Caco-2 (cell line): ENCODE data around the gene KIAA0930. TPM values are rescaled to one million over a fixed set of nuclear protein-coding genes. Genes with fewer than 3 reads are reported as not detected.
A peak's percentile ranks its signal among the peaks of the same experiment; 100 is the strongest.

Source experiments
- BruUV-seq: library from RNA; stranded (reverse); fragments of 400-500 nt; replicated peaks from 2 replicates; lab custom pipeline; 2021; lab: Mats Ljungman, UMichigan
- CTCF ChIA-PET: fragments of 300-600 bp; sonication (Branson Sonifier 250); formaldehyde crosslinking; loops from one replicate; lab custom pipeline; 2022; ENCODE audit warnings: antibody characterized with exemption; lab: Charles Lee
- POLR2A ChIA-PET: fragments of 300-600 bp; sonication (Branson Sonifier 250); formaldehyde crosslinking; loops from one replicate; lab custom pipeline; 2022; ENCODE audit warnings: antibody characterized with exemption; lab: Charles Lee
- DNase-seq, 2 experiments: peaks; one replicate each; pipeline versions ENCODE4 v3.0.0 to v3.0.0-alpha.2; 2020 to 2022
- H3K27me3 ChIP-seq: replicated peaks from 2 replicates; pipeline ENCODE4 v1.6.0; 2011; ENCODE audit warnings: low read length; ENCODE audit not compliant: control insufficient read depth, insufficient read depth
- H3K36me3 ChIP-seq: 2 replicates; pipeline ENCODE4 v1.5.1; 2011; ENCODE audit warnings: low read length; ENCODE audit not compliant: control insufficient read depth, insufficient read depth
- H3K4me1 ChIP-seq: fragments of 250-450 bp; sonication (Bioruptor Pico); 2 replicates; pipeline ENCODE4 v1.5.1; 2020; ENCODE audit warnings: mild to moderate bottlenecking
- H3K4me3 ChIP-seq: 2 replicates; pipeline ENCODE4 v1.5.1; 2011; ENCODE audit warnings: low read depth, mild to moderate bottlenecking, control low read depth, low read length
- H3K9me3 ChIP-seq: fragments of 250-450 bp; sonication (Bioruptor Pico); 2 replicates; pipeline ENCODE4 v1.5.1; 2020; ENCODE audit warnings: mild to moderate bottlenecking, moderate library complexity
- H3K27ac Mint-ChIP-seq: one replicate; pipeline ENCODE4 v1.8.0; 2022; ENCODE audit warnings: mixed read lengths; ENCODE audit not compliant: unreplicated experiment
- H3K27me3 Mint-ChIP-seq: one replicate; pipeline ENCODE4 v1.8.0; 2022; ENCODE audit warnings: mixed read lengths; ENCODE audit not compliant: insufficient read depth, unreplicated experiment
- H3K36me3 Mint-ChIP-seq: one replicate; pipeline ENCODE4 v1.8.0; 2022; ENCODE audit warnings: mild to moderate bottlenecking, mixed read lengths; ENCODE audit not compliant: insufficient read depth, unreplicated experiment
- H3K4me1 Mint-ChIP-seq: one replicate; pipeline ENCODE4 v1.8.0; 2022; ENCODE audit warnings: low read depth, mixed read lengths; ENCODE audit not compliant: unreplicated experiment
- H3K4me3 Mint-ChIP-seq: one replicate; pipeline ENCODE4 v1.8.0; 2022; ENCODE audit warnings: mild to moderate bottlenecking, moderate library complexity, mixed read lengths; ENCODE audit not compliant: unreplicated experiment
- H3K9me3 Mint-ChIP-seq: one replicate; pipeline ENCODE4 v1.8.0; 2022; ENCODE audit warnings: mixed read lengths; ENCODE audit not compliant: unreplicated experiment
- intact Hi-C: fragments of 100-400 bp; cut with micrococcal nuclease; formaldehyde crosslinking; loops from one replicate; pipeline ENCODE4 v1.10.0; 2022; ENCODE audit not compliant: unreplicated experiment
- total RNA-seq: library from RNA; stranded (reverse); gene quantifications from 2 replicates; pipeline ENCODE4 v1.2.3, GENCODE V29; 2022
- TF ChIP-seq, protein P1 (sequence below), 2 experiments: fragments of 200-600 bp in 1 of 2; IDR thresholded peaks; 1 replicate in 1 of 2; 2 replicates in 1 of 2; pipeline versions ENCODE4 v1.5.1 to v1.8.0; 2011 to 2022; ENCODE audit warnings: antibody characterized with exemption in 1 of 2, control low read depth in 1 of 2, inconsistent platforms in 1 of 2, low read depth in 1 of 2, low read length in 1 of 2, mild to moderate bottlenecking in 1 of 2, moderate library complexity in 1 of 2; ENCODE audit not compliant: insufficient read depth in 1 of 2, severe bottlenecking in 1 of 2, unreplicated experiment in 1 of 2

Gene KIAA0930
- total RNA-seq, 1 experiment from 2014 or later = 34.7 TPM

DNA sequence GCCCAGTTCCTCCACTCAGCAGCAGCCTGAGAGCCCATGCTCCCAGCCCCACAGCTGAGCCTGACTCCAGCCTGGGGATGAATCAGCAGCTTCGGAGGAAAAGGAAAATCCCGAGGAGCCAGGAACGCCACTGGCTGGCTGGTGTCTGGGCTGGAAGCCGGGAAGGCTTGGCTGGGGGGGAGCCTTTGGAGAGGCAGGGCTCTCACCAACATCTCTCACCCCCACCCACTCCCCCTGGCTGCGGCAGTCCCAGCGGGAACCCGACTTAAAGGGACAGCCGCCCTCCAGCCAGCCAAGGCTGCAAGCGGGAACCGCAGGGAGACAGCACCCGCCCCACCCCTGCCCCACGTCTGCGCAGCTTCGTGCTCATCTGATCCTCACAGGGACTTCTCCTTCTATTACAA lies 28.4 kb downstream of the KIAA0930 start:
- TF ChIP-seq, protein P1, sequence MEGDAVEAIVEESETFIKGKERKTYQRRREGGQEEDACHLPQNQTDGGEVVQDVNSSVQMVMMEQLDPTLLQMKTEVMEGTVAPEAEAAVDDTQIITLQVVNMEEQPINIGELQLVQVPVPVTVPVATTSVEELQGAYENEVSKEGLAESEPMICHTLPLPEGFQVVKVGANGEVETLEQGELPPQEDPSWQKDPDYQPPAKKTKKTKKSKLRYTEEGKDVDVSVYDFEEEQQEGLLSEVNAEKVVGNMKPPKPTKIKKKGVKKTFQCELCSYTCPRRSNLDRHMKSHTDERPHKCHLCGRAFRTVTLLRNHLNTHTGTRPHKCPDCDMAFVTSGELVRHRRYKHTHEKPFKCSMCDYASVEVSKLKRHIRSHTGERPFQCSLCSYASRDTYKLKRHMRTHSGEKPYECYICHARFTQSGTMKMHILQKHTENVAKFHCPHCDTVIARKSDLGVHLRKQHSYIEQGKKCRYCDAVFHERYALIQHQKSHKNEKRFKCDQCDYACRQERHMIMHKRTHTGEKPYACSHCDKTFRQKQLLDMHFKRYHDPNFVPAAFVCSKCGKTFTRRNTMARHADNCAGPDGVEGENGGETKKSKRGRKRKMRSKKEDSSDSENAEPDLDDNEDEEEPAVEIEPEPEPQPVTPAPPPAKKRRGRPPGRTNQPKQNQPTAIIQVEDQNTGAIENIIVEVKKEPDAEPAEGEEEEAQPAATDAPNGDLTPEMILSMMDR (IDR thresholded peaks at IDR 0.05; ENCODE audit: insufficient read depth in 1 of 2, low read depth in 1 of 2, low read length in 1 of 2, severe bottlenecking in 1 of 2, unreplicated experiment in 1 of 2) = no peak
- BruUV-seq = no TSS peak
- Mint-ChIP-seq H3K4me3 (no peak overlapping the region), H3K27ac (no peak overlapping the region), H3K9me3 (no peaks in the 10 kb centered on the region), H3K36me3 (no peaks in the 10 kb centered on the region), H3K27me3 (no peaks in the 10 kb centered on the region), H3K4me1 (no peaks in the 10 kb centered on the region)
- POLR2A ChIA-PET = no interaction called here
- intact Hi-C loops = no loop called here
- DNase-seq = no peak
- Histone ChIP-seq H3K4me1 (no peaks in the 10 kb centered on the region), H3K36me3 (no peaks in the 10 kb centered on the region), H3K9me3 (no peaks in the 10 kb centered on the region), H3K4me3 (no peak overlapping the region), H3K27me3 (no peaks in the 10 kb centered on the region)
- CTCF ChIA-PET = no interaction called here

DNA sequence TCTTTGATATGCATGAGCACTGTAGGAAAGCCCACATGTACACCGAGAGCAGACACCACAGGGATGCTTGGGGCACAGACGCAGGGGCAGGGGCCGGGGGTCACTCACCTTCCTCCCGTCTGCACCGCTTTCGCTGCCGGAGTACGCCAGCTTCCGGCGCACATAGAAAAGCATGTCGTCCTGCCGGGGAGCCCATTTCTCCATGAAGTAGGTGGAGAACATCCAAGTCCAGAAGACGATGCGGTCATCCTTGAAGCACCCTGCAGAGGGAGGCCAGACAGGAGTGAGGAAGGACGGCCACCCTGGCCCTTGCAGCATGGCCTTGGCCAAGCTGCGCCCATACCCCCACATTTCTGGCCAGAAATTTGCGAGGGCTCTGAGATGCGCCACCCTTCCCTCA lies 28.8 kb downstream of the KIAA0930 start:
- no peaks in the 10 kb centered on the region for H3K4me1 Mint-ChIP-seq
- Histone ChIP-seq H3K4me3 (no peak overlapping the region), H3K36me3 (no peaks in the 10 kb centered on the region), H3K4me1 (no peaks in the 10 kb centered on the region), H3K9me3 (no peaks in the 10 kb centered on the region), H3K27me3 (no peaks in the 10 kb centered on the region)
- no peak for DNase-seq
- BruUV-seq = no TSS peak
- intact Hi-C loops = no loop called here
- TF ChIP-seq, protein P1 (IDR thresholded peaks at IDR 0.05; ENCODE audit: insufficient read depth in 1 of 2, low read depth in 1 of 2, low read length in 1 of 2, severe bottlenecking in 1 of 2, unreplicated experiment in 1 of 2) = no peak
- no peaks in the 10 kb centered on the region for H3K9me3 Mint-ChIP-seq
- no peaks in the 10 kb centered on the region for H3K36me3 Mint-ChIP-seq
- H3K4me3 Mint-ChIP-seq = no peak overlapping the region
- no peaks in the 10 kb centered on the region for H3K27me3 Mint-ChIP-seq
- CTCF ChIA-PET = no interaction called here
- no peak overlapping the region for H3K27ac Mint-ChIP-seq
- POLR2A ChIA-PET = no interaction called here

DNA sequence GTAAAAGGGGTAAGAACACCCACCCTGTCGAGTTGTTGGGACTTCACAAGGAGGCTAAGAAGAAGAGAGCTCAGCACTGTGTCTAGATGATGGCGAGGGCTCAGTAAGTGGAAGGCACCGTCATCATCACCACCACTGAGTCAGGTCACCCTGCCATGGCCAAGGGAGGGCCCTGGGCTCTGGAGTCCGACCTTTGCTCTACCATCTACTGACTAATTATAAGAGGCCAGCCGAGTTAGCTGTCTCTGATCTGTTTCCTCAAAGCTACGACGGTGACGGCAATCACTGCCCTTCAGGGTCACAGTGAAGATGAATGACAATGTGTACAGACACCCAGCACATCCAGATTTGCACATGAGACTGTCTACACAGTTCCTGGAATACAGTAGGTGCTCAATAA lies 29.3 kb downstream of the KIAA0930 start:
- no peaks in the 10 kb centered on the region for H3K9me3 Mint-ChIP-seq
- no peaks in the 10 kb centered on the region for H3K4me1 Mint-ChIP-seq
- Histone ChIP-seq H3K27me3 (no peaks in the 10 kb centered on the region), H3K9me3 (no peaks in the 10 kb centered on the region), H3K4me1 (no peaks in the 10 kb centered on the region), H3K36me3 (no peaks in the 10 kb centered on the region), H3K4me3 (no peak overlapping the region)
- H3K4me3 Mint-ChIP-seq = no peak overlapping the region
- BruUV-seq = no TSS peak
- intact Hi-C loops = no loop called here
- H3K27ac Mint-ChIP-seq = peak overlapping the region; percentile 19
- no peak for DNase-seq
- POLR2A ChIA-PET = no interaction called here
- H3K27me3 Mint-ChIP-seq = no peaks in the 10 kb centered on the region
- CTCF ChIA-PET = no interaction called here
- TF ChIP-seq, protein P1 (IDR thresholded peaks at IDR 0.05; ENCODE audit: insufficient read depth in 1 of 2, low read depth in 1 of 2, low read length in 1 of 2, severe bottlenecking in 1 of 2, unreplicated experiment in 1 of 2) = no peak
- H3K36me3 Mint-ChIP-seq = no peaks in the 10 kb centered on the region
